SK-N-SH (cell line): ENCODE results near the gene RBM20. TPM values are rescaled to one million over a fixed set of nuclear protein-coding genes. Genes with fewer than 3 reads are reported as not detected.

Source experiments
- CTCF ChIA-PET: fragments of 300-600, 350-600 bp; formaldehyde crosslinking; extraction: SDS; loops from one replicate; lab custom pipeline; 2021; lab: Yijun Ruan, JAX
- POLR2A ChIA-PET: fragments of 350-600 bp; sonication (Branson Sonifier 250); formaldehyde crosslinking; extraction: SDS; loops from one replicate; lab custom pipeline; 2020; ENCODE audit warnings: antibody characterized with exemption, inconsistent platforms; lab: Yijun Ruan, JAX
- DNase-seq: peaks from one replicate; pipeline ENCODE4 v3.0.0; 2012
- H2AFZ ChIP-seq: fragments of 200-600 bp; sonication (generic); 2 replicates; pipeline ENCODE4 v1.8.1; 2016; ENCODE audit warnings: antibody characterized with exemption, mild to moderate bottlenecking, low read depth
- H3F3A ChIP-seq: fragments of 200-600 bp; sonication (generic); replicated peaks from 2 replicates; pipeline ENCODE3; 2016; ENCODE audit warnings: antibody characterized with exemption, mild to moderate bottlenecking; ENCODE audit not compliant: insufficient read depth
- H3K27ac ChIP-seq, 2 experiments: fragments of 200-500 bp in 1 of 2; fragments of 200-600 bp in 1 of 2; sonication (Bioruptor generic) in 1 of 2; sonication (generic), shearing (Covaris generic) in 1 of 2; 2 replicates each; pipeline versions ENCODE4 v1.5.1 to v1.6.1; 2014 to 2016; ENCODE audit warnings: low read depth in 2 of 2, inconsistent platforms in 1 of 2, low read length in 1 of 2, mild to moderate bottlenecking in 1 of 2, mixed read lengths in 1 of 2
- H3K27me3 ChIP-seq: fragments of 200-600 bp; sonication (generic), shearing (Covaris generic); 2 replicates; pipeline ENCODE4 v1.6.1; 2016; ENCODE audit warnings: mixed run types; ENCODE audit not compliant: insufficient read depth
- H3K36me3 ChIP-seq, 2 experiments: fragments of 200-500 bp in 1 of 2; fragments of 200-600 bp in 1 of 2; sonication (Bioruptor generic) in 1 of 2; sonication (generic) in 1 of 2; replicated peaks in 1 of 2; 2 replicates each; pipeline versions ENCODE3 to v1.5.1; 2014 to 2016; ENCODE audit warnings: low read length in 1 of 2, mild to moderate bottlenecking in 1 of 2; ENCODE audit not compliant: insufficient read depth in 2 of 2, control insufficient read depth in 1 of 2
- H3K4me1 ChIP-seq, 2 experiments: fragments of 200-500 bp in 1 of 2; fragments of 200-600 bp in 1 of 2; sonication (Bioruptor generic) in 1 of 2; sonication (generic), shearing (Covaris generic) in 1 of 2; 2 replicates each; pipeline versions ENCODE4 v1.5.1 to v1.6.1; 2014 to 2016; ENCODE audit warnings: low read depth in 1 of 2, low read length in 1 of 2, mixed run types in 1 of 2; ENCODE audit not compliant: insufficient read depth in 2 of 2, control insufficient read depth in 1 of 2
- H3K4me2 ChIP-seq: fragments of 200-600 bp; sonication (generic), shearing (Covaris generic); 2 replicates; pipeline ENCODE4 v1.6.1; 2017; ENCODE audit warnings: mixed run types
- H3K4me3 ChIP-seq, 2 experiments: fragments of 200-500 bp in 1 of 2; fragments of 200-600 bp in 1 of 2; sonication (Bioruptor generic) in 1 of 2; sonication (generic), shearing (Covaris generic) in 1 of 2; 2 replicates each; pipeline versions ENCODE4 v1.5.1 to v1.8.1; 2014 to 2016; ENCODE audit warnings: low read depth in 2 of 2, inconsistent platforms in 1 of 2, low read length in 1 of 2, mild to moderate bottlenecking in 1 of 2, mixed read lengths in 1 of 2, moderate library complexity in 1 of 2
- H3K79me2 ChIP-seq: fragments of 200-600 bp; sonication (generic); 2 replicates; pipeline ENCODE4 v1.8.1; 2017; ENCODE audit warnings: mild to moderate bottlenecking; ENCODE audit not compliant: insufficient read depth
- H3K9ac ChIP-seq: fragments of 200-600 bp; sonication (generic); 2 replicates; pipeline ENCODE4 v1.6.1; 2017; ENCODE audit warnings: mixed run types
- H3K9me2 ChIP-seq: fragments of 200-600 bp; sonication (generic); 2 replicates; pipeline ENCODE4 v1.6.1; 2017; ENCODE audit warnings: mixed run types
- H3K9me3 ChIP-seq: fragments of 200-600 bp; sonication (generic); 2 replicates; pipeline ENCODE4 v1.6.1; 2017; ENCODE audit warnings: mixed run types, mild to moderate bottlenecking, moderate library complexity
- H4K20me1 ChIP-seq: fragments of 200-600 bp; sonication (generic); 2 replicates; pipeline ENCODE4 v1.6.1; 2017; ENCODE audit warnings: mild to moderate bottlenecking, mixed run types; ENCODE audit not compliant: insufficient read depth
- ELF1 ChIP-seq: IDR thresholded peaks from 2 replicates; pipeline ENCODE4 v1.4.0; 2012
- EP300 ChIP-seq, 2 experiments: IDR thresholded peaks; 2 replicates each; pipeline versions ENCODE4 v1.4.0 to v1.6.1; 2012; ENCODE audit warnings: borderline replicate concordance in 1 of 2, low read depth in 1 of 2, low read length in 1 of 2
- FOSL2 ChIP-seq: IDR thresholded peaks from 2 replicates; pipeline ENCODE4 v1.4.0; 2012; ENCODE audit warnings: low read depth, mild to moderate bottlenecking, moderate library complexity, borderline replicate concordance
- FOXJ3 ChIP-seq: sonication (generic); formaldehyde crosslinking; IDR thresholded peaks from 2 replicates; pipeline ENCODE4 v1.5.1; 2020; ENCODE audit warnings: mild to moderate bottlenecking, missing genetic modification reagents
- GATA2 ChIP-seq: sonication (generic); formaldehyde crosslinking; IDR thresholded peaks from 2 replicates; pipeline ENCODE4 v1.5.0; 2020; ENCODE audit warnings: mild to moderate bottlenecking, missing genetic modification reagents
- IRF3 ChIP-seq: fragments of 150-350 bp; IDR thresholded peaks from 2 replicates; pipeline ENCODE4 v1.6.1; 2016; ENCODE audit warnings: mild to moderate bottlenecking, low read depth, low read length
- JUND ChIP-seq: IDR thresholded peaks from 2 replicates; pipeline ENCODE4 v1.4.0; 2012
- NRF1 ChIP-seq: IDR thresholded peaks from 2 replicates; pipeline ENCODE4 v1.6.1; 2012; ENCODE audit warnings: low read depth, mild to moderate bottlenecking, low read length
- PBX3 ChIP-seq: IDR thresholded peaks from 2 replicates; pipeline ENCODE4; 2012
- POLR2AphosphoS5 ChIP-seq: IDR thresholded peaks from 2 replicates; pipeline ENCODE4 v1.6.1; 2012; ENCODE audit warnings: low read depth, low read length
- RCOR1 ChIP-seq: fragments of 150-350 bp; IDR thresholded peaks from 2 replicates; pipeline ENCODE4 v1.6.1; 2017; ENCODE audit warnings: antibody characterized with exemption, low read length
- RFX5 ChIP-seq: IDR thresholded peaks from 2 replicates; pipeline ENCODE4 v1.6.1; 2012; ENCODE audit warnings: mild to moderate bottlenecking, improper control_type of control experiment, low read length
- SIN3A ChIP-seq: IDR thresholded peaks from 2 replicates; pipeline ENCODE4 v1.6.1; 2012; ENCODE audit warnings: low read depth, mild to moderate bottlenecking, low read length, moderate library complexity, borderline replicate concordance
- USF1 ChIP-seq: IDR thresholded peaks from 2 replicates; pipeline ENCODE4 v1.4.0; 2012; ENCODE audit warnings: low read depth, borderline replicate concordance
- ZBTB33 ChIP-seq: IDR thresholded peaks from 2 replicates; pipeline ENCODE4 v1.4.0; 2012; ENCODE audit warnings: low read depth, borderline replicate concordance
- WGBS: methylation state at CpG from one replicate; pipeline ENCODE4 v1.1.6; 2017; ENCODE audit warnings: low lambda C conversion rate; 5-methylcytosine and 5-hydroxymethylcytosine counted together
- polyA plus RNA-seq, 3 experiments: library from polyadenylated mRNA; depleted of rRNA; stranded (reverse); fragments of >200 nt; gene quantifications; 2 replicates each; pipeline ENCODE4 v1.2.3, GENCODE V29; 2012
- TF ChIP-seq, protein P1 (sequence below): IDR thresholded peaks from 2 replicates; pipeline ENCODE4 v1.4.0; 2012; ENCODE audit warnings: low read depth
- TF ChIP-seq, protein P2 (sequence below): fragments of 200-600 bp; sonication (generic); IDR thresholded peaks from 2 replicates; pipeline ENCODE4 v1.6.1; 2017; ENCODE audit warnings: antibody characterized with exemption, mild to moderate bottlenecking, moderate library complexity

The RBM20 gene
- polyA plus RNA-seq, 1 of the 3 experiments (the other 2 are of a cell fraction) = 0.64 TPM

GRCh38 chr10:110862961-110863360 lies 218.8 kb downstream of the RBM20 start:
- H3K4me3 ChIP-seq = no peak overlapping the region
- H4K20me1 ChIP-seq = no peaks in the 10 kb centered on the region
- H3K4me2 ChIP-seq = no peak overlapping the region
- POLR2A ChIA-PET = no interaction called here
- H3K79me2 ChIP-seq = no peaks in the 10 kb centered on the region
- H3K36me3 ChIP-seq = no peaks in the 10 kb centered on the region
- no peak overlapping the region for H3K9ac ChIP-seq
- H3K4me1 ChIP-seq = peaks cover 0 to 41% of the 10 kb centered on the region in 2 experiments; a peak in 2 of 4 replicates
- CTCF ChIA-PET = no interaction called here
- H2AFZ ChIP-seq = no peak overlapping the region
- H3F3A ChIP-seq = no peaks in the 10 kb centered on the region
- TF ChIP-seq ELF1 = no peak
- TF ChIP-seq FOSL2 = no peak
- TF ChIP-seq IRF3 = no peak
- TF ChIP-seq EP300 (IDR thresholded peaks at IDR 0.05; ENCODE audit: borderline replicate concordance in 1 of 2, low read depth in 1 of 2, low read length in 1 of 2) = no peak
- TF ChIP-seq ZBTB33 = no peak
- TF ChIP-seq PBX3 = no peak
- TF ChIP-seq, protein P1, sequence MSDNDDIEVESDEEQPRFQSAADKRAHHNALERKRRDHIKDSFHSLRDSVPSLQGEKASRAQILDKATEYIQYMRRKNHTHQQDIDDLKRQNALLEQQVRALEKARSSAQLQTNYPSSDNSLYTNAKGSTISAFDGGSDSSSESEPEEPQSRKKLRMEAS = no peak
- no peak for TF ChIP-seq FOXJ3
- TF ChIP-seq JUND = no peak
- no peaks in the 10 kb centered on the region for H3K9me2 ChIP-seq
- no peak overlapping the region for H3K27ac ChIP-seq
- DNase-seq = no peak
- no peaks in the 10 kb centered on the region for H3K9me3 ChIP-seq
- 80% methylated on average over 6 of the region's 6 CpGs for WGBS
- H3K27me3 ChIP-seq = no peaks in the 10 kb centered on the region

DNA sequence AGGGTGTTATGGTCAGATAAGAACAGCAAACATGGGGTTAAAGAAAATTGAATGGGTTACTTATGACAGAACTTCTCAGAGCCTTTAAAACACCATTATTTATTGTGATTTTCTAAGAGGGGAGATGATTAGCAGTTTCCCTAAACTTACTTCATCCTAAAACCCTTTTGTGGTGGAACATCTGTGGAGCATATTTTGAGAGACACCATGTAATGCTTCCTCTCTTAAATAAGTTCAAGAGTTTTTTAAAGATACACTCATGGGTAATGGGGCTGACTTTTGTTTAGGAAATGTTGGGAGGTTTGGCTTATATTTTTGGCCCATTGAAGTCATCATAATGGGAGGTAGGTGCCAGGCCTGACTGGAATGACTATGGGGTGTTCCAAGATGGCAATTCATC lies 219.2 kb downstream of the RBM20 start:
- Histone ChIP-seq H3K9me3 (no peaks in the 10 kb centered on the region), H3K9ac (no peak overlapping the region), H3K27me3 (no peaks in the 10 kb centered on the region), H3K36me3 (no peaks in the 10 kb centered on the region), H4K20me1 (no peaks in the 10 kb centered on the region), H3K4me3 (no peak overlapping the region), H3K4me2 (no peak overlapping the region), H3K4me1 (peaks cover 0 to 37% of the 10 kb centered on the region in 2 experiments; a peak in 2 of 4 replicates), H3K27ac (no peak overlapping the region), H3F3A (no peaks in the 10 kb centered on the region), H3K9me2 (no peaks in the 10 kb centered on the region), H3K79me2 (no peaks in the 10 kb centered on the region), H2AFZ (no peak overlapping the region)
- ChIA-PET POLR2A (no interaction called here), CTCF (no interaction called here)
- DNase-seq = no peak
- TF ChIP-seq GATA2 (CRISPR knock-in tag) (no peak), NRF1 (no peak), USF1 (no peak), SIN3A (no peak), RFX5 (no peak), EP300 (IDR thresholded peaks at IDR 0.05; ENCODE audit: borderline replicate concordance in 1 of 2, low read depth in 1 of 2, low read length in 1 of 2) (no peak), RCOR1 (no peak), POLR2AphosphoS5 (no peak)
- TF ChIP-seq, protein P2, sequence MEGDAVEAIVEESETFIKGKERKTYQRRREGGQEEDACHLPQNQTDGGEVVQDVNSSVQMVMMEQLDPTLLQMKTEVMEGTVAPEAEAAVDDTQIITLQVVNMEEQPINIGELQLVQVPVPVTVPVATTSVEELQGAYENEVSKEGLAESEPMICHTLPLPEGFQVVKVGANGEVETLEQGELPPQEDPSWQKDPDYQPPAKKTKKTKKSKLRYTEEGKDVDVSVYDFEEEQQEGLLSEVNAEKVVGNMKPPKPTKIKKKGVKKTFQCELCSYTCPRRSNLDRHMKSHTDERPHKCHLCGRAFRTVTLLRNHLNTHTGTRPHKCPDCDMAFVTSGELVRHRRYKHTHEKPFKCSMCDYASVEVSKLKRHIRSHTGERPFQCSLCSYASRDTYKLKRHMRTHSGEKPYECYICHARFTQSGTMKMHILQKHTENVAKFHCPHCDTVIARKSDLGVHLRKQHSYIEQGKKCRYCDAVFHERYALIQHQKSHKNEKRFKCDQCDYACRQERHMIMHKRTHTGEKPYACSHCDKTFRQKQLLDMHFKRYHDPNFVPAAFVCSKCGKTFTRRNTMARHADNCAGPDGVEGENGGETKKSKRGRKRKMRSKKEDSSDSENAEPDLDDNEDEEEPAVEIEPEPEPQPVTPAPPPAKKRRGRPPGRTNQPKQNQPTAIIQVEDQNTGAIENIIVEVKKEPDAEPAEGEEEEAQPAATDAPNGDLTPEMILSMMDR = no peak
